NOMO-1 (cell line): Measurements from ENCODE around the gene TOX3.

ENCODE experiments used
- DNase-seq, 2 experiments: peaks; one replicate each; lab custom pipeline; 2025; ENCODE audit not compliant: unreplicated experiment in 2 of 2; lab: John Stamatoyannopoulos, UW

The TOX3 gene

DNA sequence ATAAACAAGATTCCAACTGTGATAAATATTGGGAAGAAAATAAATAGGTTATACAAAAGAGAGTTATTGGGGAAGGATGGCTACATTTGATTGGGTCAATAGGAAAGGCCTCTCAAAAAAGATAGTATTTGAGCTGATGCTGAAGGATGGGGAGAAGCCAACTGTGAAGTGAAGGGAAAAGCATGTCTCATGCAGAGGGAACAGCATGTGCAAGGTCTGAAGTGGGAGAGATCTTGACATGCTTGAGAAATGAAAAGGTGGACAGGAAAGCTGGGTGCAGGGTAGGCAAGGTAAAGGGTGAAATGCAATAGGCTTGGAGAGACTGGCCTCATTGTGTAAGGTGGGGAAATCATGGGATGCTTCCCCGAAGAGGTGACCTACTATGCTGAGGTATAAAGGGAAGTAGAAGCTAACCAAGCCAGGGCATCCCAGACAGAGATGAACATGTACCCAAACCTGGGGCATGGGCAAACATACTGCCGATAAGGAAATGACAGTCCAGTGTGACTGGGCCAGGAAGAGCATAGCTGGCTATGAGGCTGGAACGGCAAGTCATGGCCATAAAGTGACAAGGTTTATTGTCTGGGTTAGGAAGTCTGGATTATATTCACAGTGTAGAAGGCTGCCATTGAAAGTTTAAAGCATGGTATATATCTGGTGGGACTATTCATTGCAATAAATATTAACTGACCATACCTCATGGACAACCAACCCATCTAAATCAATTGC lies 91.2 kb downstream of the TOX3 start:
- DNase-seq, result no peak

DNA sequence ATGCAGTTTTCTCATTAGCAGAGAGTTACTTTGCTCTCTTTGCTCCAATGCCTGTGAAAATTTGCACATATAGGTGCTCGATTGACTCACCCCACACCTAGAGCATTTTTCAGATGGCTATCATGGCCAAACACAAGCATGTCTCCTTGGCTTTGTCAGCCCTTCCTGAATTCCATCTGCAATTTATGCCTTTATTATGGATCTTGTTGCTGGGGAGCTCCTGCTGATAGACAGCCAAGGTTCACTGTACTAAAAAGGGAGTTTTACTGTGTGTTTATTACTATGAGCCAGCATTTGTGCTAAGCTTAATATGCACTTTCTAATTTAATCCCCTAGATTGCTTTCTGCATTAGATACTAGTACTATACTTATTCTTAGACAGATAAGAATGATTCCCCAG lies 93.3 kb downstream of the TOX3 start:
- no peak for DNase-seq

DNA sequence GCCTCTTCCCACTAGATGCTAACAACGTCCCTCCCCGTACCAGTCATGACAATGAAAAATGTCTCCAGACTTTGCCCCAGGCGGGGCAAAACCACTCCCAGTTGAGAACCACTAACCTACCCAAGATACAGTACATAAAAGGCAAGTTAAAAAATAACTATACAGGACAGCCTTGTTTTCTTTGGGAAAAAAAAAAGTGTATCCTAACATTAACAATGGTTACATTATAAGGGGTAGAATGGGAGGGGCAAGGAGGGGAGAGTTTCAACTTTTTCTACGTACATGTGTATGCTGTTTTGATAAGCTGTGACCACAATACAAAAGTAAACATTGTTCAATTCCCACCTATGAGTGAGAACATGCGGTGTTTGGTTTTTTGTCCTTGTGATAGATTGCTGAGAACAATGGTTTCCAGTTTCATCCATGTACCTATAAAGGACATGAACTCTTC lies 94.9 kb downstream of the TOX3 start:
- no peak for DNase-seq

GRCh38 chr16:52450916-52451315 lies 96.0 kb downstream of the TOX3 start:
- no peak for DNase-seq

- DNase-seq, result no peak
These were observed 96.7 kb downstream of the TOX3 start for GRCh38 chr16:52450241-52450640.

- DNase-seq, result no peak
These were observed 100.9 kb downstream of the TOX3 start for GRCh38 chr16:52446080-52446479.

- DNase-seq, result no peak
These were observed 105.1 kb downstream of the TOX3 start for GRCh38 chr16:52441886-52442285.

- DNase-seq, result no peak
These were observed 106.7 kb downstream of the TOX3 start for GRCh38 chr16:52440248-52440647.

DNA sequence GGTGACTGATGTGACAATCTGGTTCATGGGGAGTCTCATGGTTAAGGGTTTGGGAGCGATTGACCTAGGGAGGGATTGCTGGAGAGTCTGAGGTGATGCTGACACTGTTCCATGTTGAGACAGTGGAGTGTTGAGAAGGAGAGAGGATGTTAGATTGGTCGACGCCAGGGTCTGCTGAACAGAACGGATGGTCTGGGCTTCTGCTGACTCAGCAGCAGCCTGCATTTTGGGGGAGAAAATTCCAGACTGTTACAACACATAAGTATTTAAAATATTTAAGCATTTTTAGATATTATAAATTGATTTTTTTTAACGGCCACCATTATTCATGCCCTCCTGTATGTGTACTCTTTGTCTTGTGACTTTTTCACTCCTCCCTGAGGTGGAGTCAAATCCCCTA lies 107.2 kb downstream of the TOX3 start:
- DNase-seq, result no peak

GRCh38 chr16:52439171-52439701 lies 107.7 kb downstream of the TOX3 start:
- DNase-seq, result no peak

DNA sequence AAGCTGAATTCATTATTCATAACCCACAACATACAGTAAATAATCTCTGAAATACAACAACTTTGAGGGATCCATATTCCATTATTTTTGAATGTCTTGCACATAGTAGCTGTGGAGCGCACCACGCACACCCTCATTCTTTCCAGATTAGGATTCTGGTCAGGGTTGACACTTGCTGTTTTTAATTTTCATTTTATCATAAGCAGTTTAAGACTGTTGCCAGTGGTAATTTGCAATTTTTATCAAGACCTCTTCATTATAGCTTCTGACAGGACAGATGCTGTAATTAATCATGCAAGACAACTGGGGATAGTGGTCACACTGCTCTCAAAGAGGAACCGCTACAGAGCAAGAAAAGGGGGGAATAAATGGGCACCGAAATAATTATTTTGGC lies 109.7 kb downstream of the TOX3 start:
- no peak for DNase-seq

GRCh38 chr16:52436339-52437276 lies 110.3 kb downstream of the TOX3 start:
- DNase-seq, result no peak

DNA sequence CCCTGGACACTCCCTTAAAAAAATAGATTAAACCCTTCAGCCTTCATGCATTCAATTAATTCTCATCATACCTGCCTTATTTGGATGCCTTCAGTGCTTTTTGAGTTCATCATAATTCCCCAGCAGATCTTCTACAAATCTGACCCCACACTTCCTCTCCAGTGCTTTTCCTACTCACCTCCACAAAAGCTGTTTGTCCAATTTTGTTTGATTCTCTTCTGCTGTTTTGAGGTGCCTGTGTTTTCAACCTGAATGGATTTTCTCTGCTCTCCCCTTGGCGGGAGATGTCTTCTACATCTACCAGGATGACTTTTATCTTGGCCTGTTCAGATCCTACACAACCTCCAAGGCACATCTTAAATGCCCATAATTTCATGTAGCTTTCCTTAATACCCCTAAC lies 112.7 kb downstream of the TOX3 start:
- no peak for DNase-seq

GRCh38 chr16:52433643-52434042 lies 113.3 kb downstream of the TOX3 start:
- no peak for DNase-seq

DNA sequence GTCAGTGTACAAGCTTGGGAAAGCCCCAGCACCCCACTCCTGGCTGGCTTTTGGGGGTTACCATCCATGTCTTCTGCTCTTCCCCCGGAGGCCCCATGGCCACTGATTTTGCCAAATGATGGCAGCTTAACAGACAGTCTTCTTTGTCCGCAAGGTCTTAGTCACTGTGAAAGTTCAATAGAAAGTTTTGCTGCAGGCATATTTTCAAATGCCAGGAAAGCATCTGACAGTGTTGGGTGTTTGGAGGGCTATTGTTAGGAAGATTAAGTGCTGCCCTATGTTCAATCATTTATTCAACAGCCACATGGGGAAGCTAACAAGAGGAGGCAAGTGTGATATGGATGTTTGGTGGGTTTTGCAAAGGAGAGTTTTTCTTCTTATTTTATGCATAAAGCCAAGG lies 122.4 kb downstream of the TOX3 start:
- no peak for DNase-seq

GRCh38 chr16:52422307-52422706 lies 124.6 kb downstream of the TOX3 start:
- no peak for DNase-seq

DNA sequence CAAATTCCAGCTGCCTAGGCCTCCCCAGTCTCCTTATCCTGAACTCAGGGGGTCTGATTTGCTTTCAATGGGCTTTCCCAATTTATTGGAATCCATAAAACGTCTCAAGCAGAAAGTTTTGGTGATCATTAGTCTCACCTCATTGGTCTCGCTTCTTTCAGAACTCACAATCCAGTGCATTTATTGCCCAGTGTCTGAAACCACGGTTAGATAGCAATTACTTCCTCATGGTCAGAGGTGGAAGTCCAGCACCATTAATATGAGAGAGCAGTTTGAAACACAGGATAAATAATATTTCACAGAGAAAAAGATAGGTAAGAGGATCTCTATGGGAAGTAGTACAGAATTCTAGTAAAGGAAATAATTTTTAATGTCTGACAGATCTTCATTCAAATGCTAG lies 128.7 kb downstream of the TOX3 start:
- DNase-seq, result no peak

DNA sequence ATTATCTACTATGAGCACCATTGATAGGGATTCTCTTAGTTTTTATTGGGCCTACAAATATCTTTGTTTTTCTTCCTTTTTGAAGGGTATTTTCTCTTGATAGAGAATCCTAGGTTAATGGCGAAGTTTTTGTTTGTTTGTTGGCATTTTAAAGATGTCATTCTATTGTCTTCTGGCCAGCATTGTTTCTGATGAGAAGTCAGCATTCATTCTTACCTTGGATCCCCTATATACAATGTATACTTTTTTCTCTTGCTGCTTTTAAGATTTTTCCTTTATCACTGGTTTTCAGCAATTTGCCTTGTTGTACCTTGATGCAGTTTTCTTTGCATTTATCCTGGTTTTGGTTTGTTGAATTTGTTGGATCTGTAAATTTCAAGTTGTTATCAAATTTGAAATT lies 130.1 kb downstream of the TOX3 start:
- no peak for DNase-seq

DNA sequence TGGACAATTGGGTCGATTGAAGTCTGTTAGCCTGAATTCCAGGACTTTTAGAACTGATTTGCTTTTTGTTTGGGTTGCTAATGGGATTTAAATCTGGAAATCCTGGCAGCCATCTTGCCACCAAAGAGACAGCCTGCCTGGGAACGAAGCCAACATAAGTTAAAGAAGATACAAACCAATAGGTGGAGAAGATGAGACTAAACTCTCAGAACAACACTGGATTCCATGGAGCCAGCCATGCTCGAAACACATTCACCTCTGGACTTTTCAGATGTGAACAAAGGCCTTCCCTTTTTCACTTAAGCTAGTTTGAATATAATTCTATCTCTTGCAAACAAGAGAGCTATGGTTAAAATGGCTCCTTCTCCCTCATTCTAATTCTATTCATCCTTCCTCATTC lies 135.9 kb downstream of the TOX3 start:
- DNase-seq, result no peak

DNA sequence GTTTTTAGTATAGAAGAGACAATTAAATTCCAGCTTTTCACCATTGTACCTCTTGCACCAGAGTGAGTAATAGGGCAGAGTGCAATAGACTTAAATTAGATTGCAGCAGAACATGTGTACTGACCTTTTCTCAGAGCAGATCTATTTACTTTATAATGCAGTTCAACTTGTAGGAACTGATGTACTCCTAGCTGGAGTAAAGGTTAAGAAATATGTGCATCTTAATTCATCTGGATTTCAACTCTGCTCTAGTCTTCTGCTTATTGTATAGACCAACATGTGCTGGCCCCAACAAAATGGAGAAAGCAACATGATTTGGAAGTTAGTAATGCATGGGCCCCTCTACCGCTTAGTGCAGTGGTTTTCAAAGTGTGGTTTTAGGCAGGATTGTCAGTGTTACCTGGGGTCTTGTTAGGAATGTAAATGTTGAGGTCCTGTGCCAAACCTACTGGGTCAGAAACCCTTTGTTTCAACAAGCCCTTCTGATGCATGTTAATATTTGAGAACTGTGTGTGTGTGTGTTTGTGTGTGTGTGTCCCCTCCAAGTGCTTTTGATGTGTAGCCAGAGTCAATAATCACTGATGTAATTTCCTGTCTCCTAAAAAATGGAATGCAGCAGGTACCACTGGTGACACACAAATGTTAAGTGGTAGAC lies 138.6 kb downstream of the TOX3 start:
- DNase-seq, result no peak

DNA sequence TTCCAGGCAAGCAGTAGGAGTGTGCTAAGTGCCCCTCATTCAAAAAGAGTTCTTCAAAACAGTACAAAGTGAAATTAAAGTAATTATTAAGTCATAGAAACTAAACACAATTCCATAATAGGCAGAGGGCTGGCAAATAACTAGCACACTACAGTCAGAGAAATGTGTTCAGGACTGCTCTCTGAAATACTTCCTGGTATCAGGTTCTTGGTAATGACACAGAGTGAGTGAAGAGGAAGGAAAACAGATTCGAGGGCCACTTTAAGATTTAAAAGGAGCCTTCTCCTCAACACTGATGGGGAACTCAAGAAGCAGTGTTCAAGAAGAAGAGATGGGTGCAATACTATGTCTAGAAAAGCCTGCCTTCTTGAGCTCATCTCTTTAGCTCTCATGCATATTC lies 139.2 kb downstream of the TOX3 start:
- no peak for DNase-seq
